Right lobe of liver (tissue), 6 donors: ENCODE results near the gene PDK3. TPM values are rescaled to one million over a fixed set of nuclear protein-coding genes. Genes with fewer than 3 reads are reported as not detected.

Source experiments
- ATAC-seq, 4 donors: fragments of 200-7000 bp; cut with Tn5 transposase; one replicate each; pipeline ENCODE4 v1.9.1; 2020; ENCODE audit warnings: mild to moderate bottlenecking in 4 of 4, moderate library complexity in 4 of 4
- DNase-seq, 3 donors: peaks; one replicate each; pipeline ENCODE4 v3.0.0-alpha.2; 2020
- H3K27ac ChIP-seq, 3 donors: fragments of 200-600 bp; one replicate each; pipeline ENCODE4 v1.8.0; 2022
- H3K27me3 ChIP-seq, 2 donors: fragments of 200-600 bp; one replicate each; pipeline ENCODE4 v1.8.0; 2022
- H3K36me3 ChIP-seq, 4 donors: fragments of 200-600 bp; sonication (generic) in 1 of 4; one replicate each; pipeline versions ENCODE4 v1.5.1 to v1.8.0; 2017 to 2022; ENCODE audit warnings: control low read depth in 1 of 4
- H3K4me1 ChIP-seq, 4 donors: fragments of 200-600 bp; sonication (generic) in 1 of 4; one replicate each; pipeline versions ENCODE4 v1.5.1 to v1.8.0; 2017 to 2022; ENCODE audit warnings: control low read depth in 1 of 4
- H3K4me3 ChIP-seq, 3 donors: fragments of 200-600 bp; one replicate each; pipeline ENCODE4 v1.8.0; 2022
- H3K9me3 ChIP-seq, 4 donors: fragments of 200-600 bp; sonication (generic) in 1 of 4; one replicate each; pipeline versions ENCODE4 v1.5.1 to v1.8.0; 2017 to 2022; ENCODE audit warnings: control low read depth in 1 of 4
- POLR2A ChIP-seq: fragments of 450-650 bp; IDR thresholded peaks from one replicate; pipeline ENCODE4 v1.6.1; 2017; ENCODE audit warnings: antibody characterized with exemption, mild to moderate bottlenecking
- WGBS: methylation state at CpG from one replicate; pipeline ENCODE4 v1.1.6; 2018; ENCODE audit warnings: low coverage, low lambda C conversion rate; ENCODE audit not compliant: insufficient coverage; ENCODE audit errors: missing lambda C conversion rate; 5-methylcytosine and 5-hydroxymethylcytosine counted together
- intact Hi-C, 2 donors: fragments of 100-400 bp; cut with DNase I; formaldehyde crosslinking; loops; one replicate each; pipeline versions ENCODE4 v1.11.2 to v1.14.1; 2022
- total RNA-seq, 6 experiments: library from RNA; depleted of rRNA in 2 of 6; stranded (reverse); fragments of >200 nt in 2 of 6; fragmentation: NEBNext Ultra II Directional in 3 of 6; extraction: Animal tissue kit (Norgen Biotek cat#: 25700) in 3 of 6; gene quantifications; one replicate each; pipeline versions ENCODE4 v1.1.0 to v1.2.4, GENCODE V29; 2016 to 2023
- TF ChIP-seq, protein P1 (sequence below), 4 donors: fragments of 200-600 bp in 3 of 4; fragments of 450-650 bp in 1 of 4; IDR thresholded peaks; one replicate each; pipeline versions ENCODE4 v1.5.1 to v1.8.0; 2016 to 2022; ENCODE audit warnings: antibody characterized with exemption in 4 of 4, mild to moderate bottlenecking in 2 of 4
- donor health status: DM: no; HTN: yes; CAD: no.
- donor health status: DM: no; HTN: no; CAD: no.
- donor health status: DM: no; HTN: no; CAD: no.
- donor health status: DM: no; HTN: yes; CAD: no.
- donor health status: DM: no; HTN: yes; CAD: no.

The PDK3 gene
- total RNA-seq, 6 experiments from 2014 or later, result 8.6 to 17.5 (median 11.3) TPM

DNA sequence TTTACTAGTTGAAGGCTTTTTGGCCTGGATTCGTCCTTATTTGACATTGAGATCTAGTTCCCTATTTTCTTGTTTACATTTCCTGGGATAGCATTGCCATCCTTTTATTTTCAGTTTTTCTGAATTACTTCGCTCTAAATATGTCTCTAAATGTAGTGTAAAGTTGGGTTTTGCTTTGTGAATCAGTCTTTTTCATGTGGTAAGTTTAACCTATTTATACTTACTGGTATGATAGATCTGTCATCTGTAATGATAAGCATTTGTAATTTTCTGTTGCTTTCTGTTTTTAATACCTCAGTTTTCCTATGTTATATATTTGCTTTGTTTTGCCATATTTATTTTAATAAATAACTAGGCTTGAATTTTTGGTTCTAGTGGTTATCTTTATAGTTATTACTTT is 6.7 kb downstream of the PDK3 start:
- ATAC-seq (peak in 1 of 4 donors; percentile 23), DNase-seq (no peak)
- no peaks in the 10 kb centered on the region for H3K36me3 ChIP-seq
- intact Hi-C loops, result no loop called here
- no peak for TF ChIP-seq POLR2A
- TF ChIP-seq, protein P1, sequence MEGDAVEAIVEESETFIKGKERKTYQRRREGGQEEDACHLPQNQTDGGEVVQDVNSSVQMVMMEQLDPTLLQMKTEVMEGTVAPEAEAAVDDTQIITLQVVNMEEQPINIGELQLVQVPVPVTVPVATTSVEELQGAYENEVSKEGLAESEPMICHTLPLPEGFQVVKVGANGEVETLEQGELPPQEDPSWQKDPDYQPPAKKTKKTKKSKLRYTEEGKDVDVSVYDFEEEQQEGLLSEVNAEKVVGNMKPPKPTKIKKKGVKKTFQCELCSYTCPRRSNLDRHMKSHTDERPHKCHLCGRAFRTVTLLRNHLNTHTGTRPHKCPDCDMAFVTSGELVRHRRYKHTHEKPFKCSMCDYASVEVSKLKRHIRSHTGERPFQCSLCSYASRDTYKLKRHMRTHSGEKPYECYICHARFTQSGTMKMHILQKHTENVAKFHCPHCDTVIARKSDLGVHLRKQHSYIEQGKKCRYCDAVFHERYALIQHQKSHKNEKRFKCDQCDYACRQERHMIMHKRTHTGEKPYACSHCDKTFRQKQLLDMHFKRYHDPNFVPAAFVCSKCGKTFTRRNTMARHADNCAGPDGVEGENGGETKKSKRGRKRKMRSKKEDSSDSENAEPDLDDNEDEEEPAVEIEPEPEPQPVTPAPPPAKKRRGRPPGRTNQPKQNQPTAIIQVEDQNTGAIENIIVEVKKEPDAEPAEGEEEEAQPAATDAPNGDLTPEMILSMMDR (IDR thresholded peaks at IDR 0.05), result no peak
- no peak overlapping the region for H3K4me3 ChIP-seq
- H3K4me1 ChIP-seq, result no peaks in the 10 kb centered on the region
- 13% methylated on average over 2 of the region's 2 CpGs for WGBS
- no peak overlapping the region for H3K27ac ChIP-seq
- H3K27me3 ChIP-seq, result no peaks in the 10 kb centered on the region
- no peaks in the 10 kb centered on the region for H3K9me3 ChIP-seq

DNA sequence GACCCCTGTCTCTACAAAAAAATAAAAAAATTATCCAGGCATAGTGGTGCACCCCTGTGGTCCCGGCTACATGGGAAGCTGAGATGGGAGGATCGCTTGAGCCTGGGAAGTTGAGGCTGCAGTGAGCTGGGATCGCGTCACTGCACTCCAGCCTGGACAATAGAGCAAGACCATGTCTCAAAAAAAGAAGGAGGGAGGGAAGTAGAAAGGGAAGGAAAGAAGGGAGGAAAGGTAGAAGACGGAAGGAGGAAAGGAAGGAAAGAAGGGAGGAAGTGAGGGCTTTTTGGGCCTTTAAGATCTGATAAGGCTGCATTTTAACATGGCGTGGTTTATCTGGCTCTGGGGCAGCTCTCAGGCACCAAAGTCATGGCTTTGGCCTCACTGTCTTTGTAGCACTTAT is 10.4 kb downstream of the PDK3 start:
- Histone ChIP-seq H3K4me3 (no peak overlapping the region), H3K27me3 (no peaks in the 10 kb centered on the region), H3K4me1 (peaks cover 0 to 4% (median 0%) of the 10 kb centered on the region in 4 donors), H3K36me3 (no peaks in the 10 kb centered on the region), H3K27ac (no peak overlapping the region), H3K9me3 (no peaks in the 10 kb centered on the region)
- ATAC-seq (no peak), DNase-seq (no peak)
- TF ChIP-seq, protein P1 (IDR thresholded peaks at IDR 0.05), result no peak
- TF ChIP-seq POLR2A, result no peak
- WGBS, result 66% methylated on average over 5 of the region's 6 CpGs
- intact Hi-C loops, result no loop called here

DNA sequence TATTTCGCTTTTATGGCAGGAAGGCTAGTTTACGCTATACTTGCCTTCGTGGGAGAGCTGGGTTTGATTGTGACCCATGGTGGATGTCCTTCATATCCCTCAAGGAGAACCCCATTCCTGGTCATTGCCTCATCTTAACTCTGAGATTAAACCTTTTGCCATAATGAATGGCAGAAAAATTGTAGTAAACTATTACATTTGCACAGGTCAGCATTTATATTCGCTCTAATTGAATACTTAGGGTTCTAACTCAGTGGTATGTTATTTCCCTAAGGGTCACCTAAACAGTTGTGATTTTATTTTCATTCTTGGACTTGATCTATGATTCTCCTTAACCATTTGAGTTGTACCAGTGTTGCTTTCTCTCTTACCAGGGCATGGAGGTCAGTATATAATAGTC is 13.4 kb downstream of the PDK3 start:
- no peak for ATAC-seq
- peak overlapping the region in 2 of 3 donors; percentile 9 to 41 for H3K27ac ChIP-seq

DNA sequence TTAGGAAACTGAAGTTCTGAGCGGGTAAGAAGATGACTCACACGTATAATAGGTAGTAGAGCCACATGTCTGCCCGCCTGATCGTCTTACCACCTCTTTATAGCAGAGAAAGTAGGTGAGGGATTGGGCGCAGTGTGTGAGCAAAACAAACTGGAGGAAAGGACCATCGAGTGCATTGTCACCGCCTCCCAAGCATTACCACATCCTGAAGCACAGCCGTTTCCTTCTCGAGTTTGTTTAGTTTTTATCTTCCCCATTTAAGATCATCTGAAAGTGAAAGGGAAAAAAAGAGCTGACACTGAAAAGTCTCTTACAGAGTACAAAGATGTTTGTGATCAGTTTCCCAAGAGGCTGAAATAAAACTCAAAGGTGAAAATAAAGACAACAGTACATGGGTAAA is 14.8 kb downstream of the PDK3 start:
- no peak for TF ChIP-seq POLR2A
- DNase-seq (no peak), ATAC-seq (peak; percentile 75 to 83 (median 78))
- Histone ChIP-seq H3K9me3 (no peaks in the 10 kb centered on the region), H3K36me3 (no peaks in the 10 kb centered on the region), H3K4me3 (no peak overlapping the region), H3K27ac (peak overlapping the region; percentile 10 to 41 (median 25)), H3K4me1 (peaks cover 0 to 4% (median 0%) of the 10 kb centered on the region in 4 donors), H3K27me3 (no peaks in the 10 kb centered on the region)
- intact Hi-C loops, result no loop called here
- 38% methylated on average over 9 of the region's 9 CpGs for WGBS

More for the DNA sequence above, 13.4 kb downstream of the PDK3 start:
- DNase-seq, result no peak
- Histone ChIP-seq H3K9me3 (no peaks in the 10 kb centered on the region), H3K27me3 (no peaks in the 10 kb centered on the region), H3K36me3 (no peaks in the 10 kb centered on the region), H3K4me1 (peaks cover 0 to 4% (median 0%) of the 10 kb centered on the region in 4 donors), H3K4me3 (no peak overlapping the region)
- TF ChIP-seq, protein P1 (IDR thresholded peaks at IDR 0.05), result no peak
- no peak for TF ChIP-seq POLR2A
- 78% methylated on average over 1 of the region's 4 CpGs for WGBS
- intact Hi-C loops, result no loop called here

DNA sequence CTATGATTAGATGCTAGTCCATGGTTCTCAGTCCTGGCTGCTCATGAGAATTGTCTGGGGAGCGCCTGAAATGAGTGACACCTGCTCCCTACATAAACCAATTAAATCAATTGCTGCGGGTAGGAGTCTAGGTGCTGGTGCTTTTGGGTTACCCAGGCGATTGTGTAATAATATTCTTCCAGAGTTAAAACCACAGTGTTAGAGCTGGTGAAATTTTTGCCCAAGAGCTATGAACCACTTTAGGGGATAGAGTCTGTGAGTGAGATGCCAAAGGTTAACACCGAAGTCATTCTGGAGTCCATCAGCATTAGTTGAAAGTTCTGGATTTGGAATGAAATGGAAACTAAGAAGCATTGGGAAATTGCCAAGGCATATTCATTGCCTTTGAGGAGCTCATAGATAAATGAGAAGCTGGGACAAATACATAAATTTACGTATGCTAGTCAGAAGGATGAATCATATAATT is 15.3 kb downstream of the PDK3 start:
- DNase-seq (no peak), ATAC-seq (peak in 3 of 4 donors; percentile 27 to 50 (median 30))
- WGBS, result 38% methylated on average over 5 of the region's 5 CpGs
- H3K4me3 ChIP-seq, result no peak overlapping the region
- H3K27me3 ChIP-seq, result no peaks in the 10 kb centered on the region
- no peaks in the 10 kb centered on the region for H3K36me3 ChIP-seq
- H3K9me3 ChIP-seq, result no peaks in the 10 kb centered on the region
- peak overlapping the region in 2 of 3 donors; percentile 25 to 41 for H3K27ac ChIP-seq
- no peak for TF ChIP-seq POLR2A
- TF ChIP-seq, protein P1 (IDR thresholded peaks at IDR 0.05), result no peak
- intact Hi-C loops, result no loop called here
- peaks cover 0 to 4% (median 0%) of the 10 kb centered on the region in 4 donors for H3K4me1 ChIP-seq
